ENCODE results near the gene CCDC85B.
"Not testable (repeated sequence)": the region's sequence is repeated elsewhere in the genome, so short reads cannot be mapped to it uniquely, and the experiment has no call there.

The CCDC85B gene

DNA sequence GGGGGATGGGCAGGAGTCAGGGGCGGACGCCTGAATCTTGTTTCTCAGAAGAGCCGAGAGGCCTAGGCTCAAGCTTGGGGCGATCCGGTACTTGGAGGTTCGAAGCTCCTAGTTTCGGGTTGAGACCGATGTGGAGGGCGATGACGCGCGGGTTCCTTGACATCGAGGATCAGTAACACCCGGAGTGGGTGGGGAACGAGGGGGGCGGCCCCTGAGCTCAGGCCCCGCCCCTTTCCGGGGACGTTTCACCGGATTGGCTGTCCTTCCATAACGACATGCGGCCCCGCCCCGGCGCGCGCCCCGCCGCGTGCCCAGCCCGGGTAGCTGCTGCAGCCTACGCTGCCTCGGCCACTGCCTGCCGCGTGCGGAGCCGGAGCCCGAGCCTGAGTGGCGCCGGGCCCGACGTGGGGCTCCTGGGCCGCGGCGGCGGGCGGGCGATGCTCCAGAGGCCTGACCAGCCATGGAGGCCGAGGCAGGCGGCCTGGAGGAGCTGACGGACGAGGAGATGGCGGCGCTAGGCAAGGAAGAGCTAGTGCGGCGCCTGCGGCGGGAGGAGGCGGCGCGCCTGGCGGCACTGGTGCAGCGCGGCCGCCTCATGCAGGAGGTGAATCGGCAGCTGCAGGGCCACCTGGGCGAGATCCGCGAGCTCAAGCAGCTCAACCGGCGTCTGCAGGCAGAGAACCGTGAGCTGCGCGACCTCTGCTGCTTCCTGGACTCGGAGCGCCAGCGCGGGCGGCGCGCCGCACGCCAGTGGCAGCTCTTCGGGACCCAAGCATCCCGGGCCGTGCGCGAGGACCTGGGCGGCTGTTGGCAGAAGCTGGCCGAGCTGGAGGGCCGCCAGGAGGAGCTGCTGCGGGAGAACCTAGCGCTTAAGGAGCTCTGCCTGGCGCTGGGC lies at the start of gene CCDC85B:
Gene CCDC85B (plus strand): TSS at position 350 of the 895 bp plus-strand sequence. CDS start 111 bp downstream, at position 461.
- DNase-seq: peak; percentile 97 to 98

DNA sequence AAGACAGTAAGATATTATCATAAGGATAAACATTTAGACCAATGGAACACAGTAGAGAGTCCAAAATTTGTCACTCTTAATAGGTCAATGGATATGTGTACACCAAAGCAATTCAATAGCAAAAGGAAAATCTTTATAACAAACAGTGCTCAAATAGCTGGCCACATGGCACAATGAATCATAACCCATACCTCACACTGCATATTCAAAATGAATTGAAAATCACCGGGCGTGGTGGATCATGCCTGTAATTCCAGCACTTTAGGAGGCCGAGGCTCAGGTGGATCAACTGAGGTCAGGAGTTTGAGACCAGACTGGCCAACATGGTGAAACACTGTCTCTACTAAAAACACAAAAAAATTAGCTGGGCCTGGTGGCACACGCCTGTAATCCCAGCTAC lies 48.3 kb upstream of the CCDC85B start:
- no peak for DNase-seq

DNA sequence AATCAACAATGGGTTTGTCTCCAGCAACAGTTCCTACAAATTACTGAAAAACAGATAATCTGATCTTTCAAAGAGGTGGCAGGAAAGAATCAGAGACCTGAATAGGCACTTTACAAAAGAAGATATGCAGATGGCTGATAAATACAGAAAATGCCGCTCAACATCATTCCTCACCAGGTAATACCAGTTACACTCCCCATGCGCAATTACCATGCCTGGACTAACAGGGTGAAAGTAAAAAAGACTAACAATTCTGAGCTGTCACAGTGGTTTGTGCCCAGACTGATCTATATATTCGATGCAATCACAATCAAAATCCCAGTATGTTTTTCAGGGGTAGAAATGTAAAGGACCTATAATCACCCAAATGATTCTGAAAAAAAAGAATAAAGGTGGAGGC lies 46.7 kb upstream of the CCDC85B start:
- no peak for DNase-seq

DNA sequence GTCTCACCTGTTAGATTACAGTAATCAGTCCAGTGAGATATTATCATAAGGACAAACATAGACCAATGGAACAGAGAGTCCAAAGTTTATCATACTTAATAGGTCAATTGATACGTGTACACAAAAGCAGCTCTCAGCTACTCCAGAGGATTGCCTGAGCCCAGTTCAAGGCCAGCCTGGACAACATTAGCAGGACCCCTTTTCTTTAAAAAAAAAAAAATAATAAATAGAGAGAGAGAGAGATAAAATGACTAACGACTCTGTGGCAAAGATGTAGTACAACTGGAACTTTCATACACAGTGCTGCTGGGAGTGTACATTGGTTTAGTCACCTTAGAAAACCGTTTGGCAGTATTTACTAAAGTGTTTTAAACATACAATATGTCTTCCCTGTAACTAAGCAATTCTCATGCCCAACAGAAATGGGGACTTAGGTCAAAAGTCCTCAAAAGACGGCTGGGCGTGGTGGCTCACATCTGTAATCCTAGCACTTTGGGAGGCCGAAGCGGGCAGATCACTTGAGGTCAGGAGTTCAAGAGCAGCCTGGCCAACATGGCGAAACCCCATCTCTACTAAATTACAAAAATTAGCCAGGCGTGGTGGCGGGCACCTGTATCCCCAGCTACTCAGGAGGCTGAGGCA lies 46.1 kb upstream of the CCDC85B start:
- no peak for DNase-seq

DNA sequence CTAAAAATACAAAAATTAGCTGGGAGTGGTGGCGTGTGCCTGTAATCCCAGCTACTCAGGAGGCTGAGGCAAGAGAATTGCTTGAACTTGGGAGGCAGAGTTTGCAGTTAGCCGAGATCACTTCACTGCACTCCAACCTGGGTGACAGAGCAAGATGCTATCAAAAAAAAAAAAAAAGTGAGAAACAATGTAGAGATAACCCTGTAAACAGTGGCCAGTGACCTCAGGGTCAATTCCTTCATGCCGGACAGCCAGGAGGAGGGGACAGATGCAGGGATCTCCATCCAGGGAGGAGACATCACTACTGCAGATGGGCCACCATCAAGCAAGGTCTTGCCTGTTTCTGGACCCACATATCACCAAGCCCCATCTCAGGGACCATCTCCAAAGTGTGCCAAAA lies 42.7 kb upstream of the CCDC85B start:
- no peak for DNase-seq

DNA sequence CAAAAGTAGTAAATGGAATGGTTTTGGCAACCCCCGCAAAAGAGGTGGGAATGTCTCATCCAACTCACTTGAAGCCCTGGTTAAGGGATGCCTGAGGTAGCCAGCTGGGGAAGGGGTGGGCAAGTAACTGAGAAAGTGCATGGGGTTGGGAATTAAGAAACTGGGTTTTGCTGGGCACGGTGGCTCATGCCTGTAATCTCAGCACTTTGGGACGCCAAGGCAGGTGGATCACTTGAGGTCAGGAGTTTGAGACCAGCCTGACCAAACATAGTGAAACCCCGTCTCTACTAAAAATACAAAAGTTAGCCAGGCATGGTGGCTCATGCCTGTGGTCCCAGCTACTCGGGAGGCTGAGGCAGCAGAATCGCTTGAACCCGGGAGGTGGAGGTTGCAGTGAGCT lies 41.8 kb upstream of the CCDC85B start:
- not testable (repeated sequence) for DNase-seq

DNA sequence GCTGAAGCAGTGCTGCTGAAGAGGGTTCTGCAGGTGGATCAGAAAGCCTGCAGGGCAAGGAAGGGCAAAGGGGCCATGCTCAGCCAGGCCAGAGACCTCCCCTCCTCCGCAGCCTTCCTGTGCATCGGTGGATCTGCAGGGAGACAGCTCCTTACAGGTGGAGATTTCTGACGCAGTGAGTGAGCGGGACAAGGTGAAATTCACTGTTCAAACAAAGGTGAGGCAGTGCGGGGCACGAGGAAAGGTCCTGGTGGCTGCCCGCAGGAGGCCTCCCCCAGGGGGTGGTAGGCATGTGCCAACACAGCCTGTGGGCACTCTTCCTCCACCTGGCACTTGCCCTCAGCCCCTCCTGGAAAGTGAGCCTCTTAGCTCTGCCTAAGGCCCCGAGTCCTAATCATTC lies 41.1 kb upstream of the CCDC85B start:
- DNase-seq: no peak

DNA sequence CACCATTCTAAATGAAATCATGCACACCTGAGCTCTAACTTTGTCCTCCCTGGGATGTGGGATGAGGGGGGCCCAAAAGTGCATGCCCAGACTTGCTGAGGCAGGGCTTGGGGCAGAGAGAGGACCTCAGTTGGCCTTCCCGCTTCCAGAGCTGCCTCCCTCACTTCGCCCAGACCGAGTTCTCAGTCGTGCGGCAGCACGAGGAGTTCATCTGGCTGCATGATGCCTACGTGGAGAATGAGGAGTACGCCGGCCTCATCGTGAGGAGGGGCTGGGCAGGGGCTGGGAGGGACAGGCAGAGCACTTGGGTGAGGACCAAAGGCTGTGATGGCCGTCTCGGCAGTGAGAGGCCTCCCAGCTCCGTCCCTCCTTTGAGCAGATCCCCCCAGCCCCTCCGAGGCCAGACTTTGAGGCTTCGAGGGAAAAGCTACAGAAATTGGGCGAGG lies 40.7 kb upstream of the CCDC85B start:
- DNase-seq: no peak

DNA sequence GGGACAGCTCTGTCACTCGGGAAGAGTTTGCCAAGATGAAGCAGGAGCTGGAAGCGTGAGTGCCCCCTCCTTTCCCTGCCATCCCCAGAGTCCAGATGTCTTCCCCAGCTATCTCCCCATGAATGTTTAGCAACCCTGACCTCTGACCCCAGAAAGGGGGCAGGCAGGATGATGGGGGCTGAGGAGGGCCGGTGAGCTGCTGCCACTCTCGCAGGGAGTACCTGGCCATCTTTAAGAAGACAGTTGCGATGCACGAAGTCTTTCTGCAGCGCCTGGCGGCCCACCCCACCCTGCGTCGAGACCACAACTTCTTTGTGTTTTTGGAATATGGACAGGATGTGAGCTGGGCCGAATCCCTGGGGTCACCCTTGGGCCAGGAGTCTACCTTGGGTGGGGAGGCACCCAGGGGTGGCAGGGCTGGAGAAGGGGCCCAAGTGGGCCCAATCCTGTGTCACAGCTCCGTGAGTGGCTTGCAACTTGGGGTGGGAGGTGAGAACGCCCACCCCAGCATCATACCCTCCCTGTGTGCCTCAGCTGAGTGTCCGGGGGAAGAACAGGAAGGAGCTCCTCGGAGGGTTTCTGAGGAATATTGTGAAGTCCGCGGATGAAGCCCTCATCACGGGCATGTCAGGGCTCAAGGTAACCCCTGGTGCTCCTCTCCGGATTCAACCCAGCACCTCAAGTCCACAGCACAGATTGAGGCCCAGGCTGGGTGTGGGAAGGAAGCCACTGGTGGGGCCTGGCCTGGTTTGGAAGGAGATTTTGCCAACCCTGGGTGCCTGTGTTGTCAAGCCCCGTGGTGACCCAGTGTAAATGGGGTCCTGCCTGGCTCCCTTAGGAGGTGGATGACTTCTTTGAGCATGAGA lies 40.0 kb upstream of the CCDC85B start:
- no peak for DNase-seq

DNA sequence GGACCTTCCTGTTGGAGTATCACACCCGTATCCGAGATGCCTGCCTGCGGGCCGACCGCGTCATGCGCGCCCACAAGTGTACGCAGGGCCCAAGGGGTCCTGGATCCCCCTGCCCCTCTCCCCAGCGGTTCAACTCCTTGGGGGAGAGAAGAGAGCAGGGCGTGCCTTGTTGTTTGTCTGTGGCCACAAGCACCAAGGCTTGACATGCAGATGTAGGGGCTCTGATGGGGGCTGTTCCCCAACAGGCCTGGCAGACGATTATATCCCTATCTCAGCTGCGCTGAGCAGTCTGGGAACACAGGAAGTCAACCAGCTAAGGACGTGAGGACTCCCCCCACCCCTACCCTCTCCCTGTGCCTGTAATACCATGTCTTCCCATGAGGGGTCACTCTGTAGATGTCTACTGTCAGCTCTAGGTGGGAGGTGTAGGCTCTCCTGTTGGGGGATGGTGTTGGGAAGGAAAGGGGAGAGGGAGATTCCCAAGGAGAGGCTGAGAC lies 39.3 kb upstream of the CCDC85B start:
- DNase-seq: peak in 1 of 2 donors; percentile 45

DNA sequence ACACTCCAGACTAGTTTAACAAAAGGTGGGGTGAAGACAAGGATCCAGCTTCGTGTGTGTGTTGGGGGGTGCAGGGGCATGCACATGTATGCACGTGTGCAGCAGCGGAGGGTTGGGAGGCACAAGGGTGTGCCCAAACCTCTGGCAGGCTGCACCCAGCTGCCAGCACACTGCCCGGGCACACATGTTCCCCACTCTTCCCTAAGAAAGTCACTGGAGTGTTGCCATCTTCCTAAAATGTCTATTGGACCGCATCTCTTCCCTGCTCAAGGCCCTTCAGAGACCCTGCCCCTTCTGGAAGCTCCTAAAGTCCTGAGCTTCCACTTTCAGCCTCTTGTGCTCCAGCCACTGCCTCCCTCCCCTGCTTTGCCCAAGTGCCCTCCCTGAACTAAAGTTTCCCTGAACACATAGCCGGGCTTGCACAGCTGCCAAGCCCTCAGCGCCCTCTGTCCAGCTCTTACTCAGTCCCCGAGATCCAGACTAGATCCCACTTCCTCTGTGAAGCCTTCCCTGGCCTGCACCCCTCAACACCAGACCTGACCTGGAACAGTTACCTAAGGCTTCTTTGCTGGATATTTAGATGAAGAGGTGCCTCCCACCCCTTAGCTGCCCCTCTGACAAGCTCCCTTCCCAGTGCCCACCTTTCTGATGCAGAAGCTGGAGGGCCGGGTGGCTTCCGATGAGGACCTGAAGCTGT lies 38.5 kb upstream of the CCDC85B start:
- no peak for DNase-seq

DNA sequence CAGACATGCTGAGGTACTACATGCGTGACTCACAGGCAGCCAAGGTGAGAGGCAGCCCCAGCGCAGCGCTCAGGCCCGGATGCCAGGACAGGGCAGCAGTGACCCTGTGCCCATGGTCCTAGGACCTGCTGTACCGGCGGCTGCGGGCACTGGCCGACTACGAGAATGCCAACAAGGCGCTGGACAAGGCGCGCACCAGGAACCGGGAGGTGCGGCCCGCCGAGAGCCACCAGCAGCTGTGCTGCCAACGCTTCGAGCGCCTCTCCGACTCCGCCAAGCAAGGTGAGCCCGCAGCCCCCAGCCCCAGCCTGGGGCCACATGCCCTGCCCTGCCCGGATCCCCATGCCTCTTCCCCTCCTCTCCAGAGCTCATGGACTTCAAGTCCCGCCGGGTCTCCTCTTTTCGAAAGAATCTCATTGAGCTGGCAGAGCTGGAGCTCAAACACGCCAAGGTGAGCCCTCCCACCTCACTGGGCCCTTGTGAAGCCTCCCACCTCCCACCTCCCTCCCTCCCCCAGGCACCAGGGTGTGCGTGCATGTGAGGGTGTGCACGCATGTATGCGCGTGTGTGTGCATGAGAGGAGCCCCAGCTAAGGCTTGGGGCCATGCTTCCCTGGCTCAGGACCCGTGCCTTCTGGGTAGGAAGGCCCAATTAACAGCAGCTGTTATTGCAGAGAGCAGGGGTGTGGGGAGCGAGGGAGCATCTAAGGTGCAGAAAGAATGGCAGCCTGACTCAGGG lies 37.8 kb upstream of the CCDC85B start:
- no peak for DNase-seq

DNA sequence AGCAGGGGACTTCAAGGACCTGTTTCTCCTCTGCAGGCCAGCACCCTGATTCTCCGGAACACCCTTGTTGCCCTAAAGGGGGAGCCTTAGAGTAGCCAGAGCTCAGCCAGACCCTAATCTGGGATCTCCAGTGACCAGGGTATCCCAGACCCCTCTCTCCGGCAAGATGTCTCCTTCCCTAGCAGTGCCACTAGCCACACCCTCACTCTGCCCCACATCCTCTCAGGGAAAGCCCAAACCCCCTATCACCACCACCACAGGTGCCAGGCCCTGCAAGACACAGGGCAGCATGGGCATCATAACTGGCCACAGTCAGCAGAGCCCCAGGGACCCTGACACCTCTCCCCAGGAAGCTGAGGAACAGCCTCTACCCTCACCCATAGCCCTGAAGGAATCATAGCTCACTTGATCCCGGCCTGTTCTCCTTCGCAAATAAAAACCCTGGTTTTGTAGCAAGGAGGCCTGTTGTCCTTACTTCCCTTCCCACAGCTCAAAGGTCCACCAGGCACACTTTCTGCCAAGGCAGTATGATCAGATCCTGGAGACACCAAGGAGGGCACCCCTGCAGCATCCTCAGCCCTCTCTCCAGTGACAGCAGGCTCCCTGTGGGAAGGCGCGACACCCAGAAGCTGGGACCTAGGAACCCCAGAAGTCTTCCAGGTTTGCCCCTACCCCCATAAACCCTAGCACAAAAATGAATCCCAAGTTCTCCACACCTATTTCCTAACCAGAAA lies 37.1 kb upstream of the CCDC85B start:
- no peak for DNase-seq

DNA sequence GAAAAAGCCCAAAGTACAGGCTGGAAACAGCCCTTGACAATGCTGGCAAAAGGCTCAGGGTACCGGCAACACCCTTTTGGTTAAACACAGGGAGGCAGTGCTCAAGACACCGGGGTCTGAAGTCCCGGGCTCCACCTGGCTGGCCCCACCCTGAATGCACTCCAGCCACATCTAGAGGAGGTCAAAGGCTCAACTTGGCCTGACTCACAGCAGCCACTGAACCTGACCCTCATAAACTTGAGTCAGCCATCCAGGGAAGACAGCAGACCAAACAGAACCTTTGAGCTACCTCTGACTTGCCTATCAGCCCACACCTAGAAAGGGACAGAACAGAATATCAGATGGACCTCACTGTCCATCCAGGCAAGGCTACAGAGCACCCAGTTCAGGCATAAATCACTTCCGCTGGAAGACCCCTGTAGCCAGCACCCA lies 36.3 kb upstream of the CCDC85B start:
- no peak for DNase-seq

DNA sequence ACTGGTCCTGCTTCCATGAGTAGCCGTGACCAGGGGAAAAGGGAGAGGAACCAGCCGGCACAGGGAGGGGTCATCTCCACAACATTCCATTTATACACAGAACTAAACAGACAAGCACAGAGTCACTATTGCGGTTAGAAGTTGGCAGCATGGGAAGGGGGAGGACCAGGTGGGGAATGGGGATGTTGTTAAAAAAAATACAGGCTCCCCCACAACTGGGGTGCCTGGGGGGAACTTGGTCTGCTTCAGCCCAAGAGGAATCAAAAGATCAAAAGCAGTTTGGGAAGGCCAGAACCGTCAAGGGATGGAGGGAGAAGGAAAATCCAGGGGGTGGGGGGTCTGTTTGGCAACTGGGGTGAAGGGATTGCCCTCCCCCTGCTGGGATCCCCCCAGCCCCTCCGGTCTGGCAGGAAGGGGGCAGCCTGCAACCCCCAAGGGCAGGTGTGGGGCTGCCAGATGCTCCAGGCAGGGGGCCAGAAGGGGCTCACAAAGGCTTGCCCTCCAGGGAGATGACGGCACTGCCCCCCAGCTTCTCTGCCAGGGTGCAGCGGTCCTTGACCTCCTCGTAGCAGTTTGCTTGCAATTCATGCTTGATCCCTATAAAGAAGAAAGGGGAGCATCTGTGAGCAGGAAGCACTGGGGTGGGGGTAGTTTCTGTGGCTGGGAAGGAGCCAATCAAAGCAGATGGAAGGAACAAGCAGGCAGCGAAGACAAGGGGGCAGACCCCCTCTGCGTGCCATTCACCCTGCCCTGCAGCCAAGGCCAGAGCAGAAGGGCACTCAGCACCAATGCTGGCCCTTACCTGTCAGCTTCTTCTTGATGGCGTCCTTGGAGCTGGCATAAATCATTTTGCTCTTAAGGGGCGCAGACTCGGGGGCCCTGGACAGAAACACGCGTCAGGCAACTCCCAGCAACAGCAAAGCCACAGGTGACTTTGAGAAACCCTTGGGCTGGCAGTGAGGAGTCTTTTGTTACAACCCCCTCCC lies 35.3 kb upstream of the CCDC85B start:
- DNase-seq: no peak

DNA sequence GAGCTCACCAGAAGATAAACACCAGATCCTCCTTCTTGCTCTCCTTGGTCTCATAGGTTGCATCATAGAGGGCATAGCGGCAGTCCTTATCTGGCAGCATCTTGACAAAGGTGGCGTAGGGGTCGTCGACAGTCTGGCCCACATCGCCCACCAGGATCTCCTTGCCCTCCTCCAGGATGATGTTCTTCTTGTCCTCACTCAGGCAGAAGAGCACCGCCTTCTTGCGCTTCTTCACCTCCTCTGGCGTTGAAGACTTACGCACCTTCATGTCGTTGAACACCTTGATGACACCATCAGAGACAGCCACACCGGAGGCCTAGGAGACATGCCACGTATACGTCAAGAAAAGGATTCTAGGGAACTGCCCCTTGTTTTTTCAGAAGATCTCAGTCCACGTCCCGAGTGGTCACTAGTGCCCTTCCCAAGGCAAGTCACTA lies 34.5 kb upstream of the CCDC85B start:
- DNase-seq: no peak

DNA sequence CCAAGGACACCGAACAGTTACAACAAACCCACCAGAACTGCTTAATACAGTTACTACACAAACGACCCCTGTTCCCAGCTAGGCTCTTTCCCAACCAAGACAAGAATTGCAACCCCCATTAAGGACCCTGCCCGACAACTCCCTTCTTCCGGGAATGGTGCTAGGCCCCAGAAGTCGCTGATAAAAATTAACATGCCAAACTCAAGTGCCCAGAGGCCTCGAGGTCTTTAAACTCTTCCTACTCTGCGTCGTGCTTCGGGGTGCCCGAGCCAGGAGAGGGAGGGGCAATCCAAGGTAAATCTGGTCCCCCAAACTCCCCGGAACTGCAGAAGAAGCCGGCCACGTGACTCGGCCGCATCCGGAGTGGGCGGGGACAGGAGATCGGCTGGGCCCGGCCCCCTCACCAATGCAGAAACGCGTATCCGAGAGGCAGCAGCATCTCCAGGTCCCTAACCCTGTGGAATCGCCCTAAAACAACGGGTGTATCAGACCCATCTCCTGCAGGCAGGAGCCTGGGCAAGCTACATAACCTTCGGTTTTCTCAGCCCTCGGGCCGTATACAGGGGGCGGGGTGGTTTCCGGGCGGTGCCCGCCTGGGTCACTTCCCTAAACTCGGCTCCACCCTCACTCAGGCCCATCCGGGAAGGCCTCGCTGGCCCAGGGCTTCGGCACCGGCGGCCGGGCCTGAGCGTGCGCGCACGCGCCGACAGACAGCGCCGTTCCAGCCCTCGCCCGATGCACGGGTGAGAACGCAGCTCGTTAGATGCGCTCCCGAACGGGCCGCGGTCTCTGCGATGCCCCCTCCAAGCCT lies 33.6 kb upstream of the CCDC85B start:
- DNase-seq: peak; percentile 78 to 80

DNA sequence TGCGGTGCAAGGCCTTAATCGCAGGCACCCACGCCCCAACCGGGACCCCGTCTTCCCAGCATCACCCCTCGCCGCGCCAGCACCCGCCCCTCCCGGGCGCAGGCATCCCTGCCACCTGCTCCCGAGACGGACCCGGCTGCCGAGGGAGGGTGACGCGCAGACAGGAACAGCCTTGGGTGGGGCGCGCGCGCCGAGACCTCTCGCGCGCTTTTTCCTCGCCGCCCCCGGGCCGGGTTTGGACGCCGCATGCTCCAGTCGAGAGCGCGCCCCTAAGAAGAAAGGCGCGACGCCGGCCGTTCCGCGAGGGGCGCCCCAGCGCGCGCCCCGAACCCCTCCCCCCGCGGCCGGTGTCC lies 33.0 kb upstream of the CCDC85B start:
- DNase-seq: peak in 1 of 2 donors; percentile 64
